GM23248 (cell line): ENCODE data around the gene IGF1R. TPM values are rescaled to one million over a fixed set of nuclear protein-coding genes. Genes with fewer than 3 reads are reported as not detected.

ENCODE experiments used
- DNase-seq: peaks from one replicate; pipeline ENCODE4 v3.0.0-alpha.2; 2015
- H2AFZ ChIP-seq: fragments of 200-600 bp; sonication (generic); 2 replicates; pipeline ENCODE4 v1.6.1; 2016; ENCODE audit warnings: antibody characterized with exemption
- H3F3A ChIP-seq: fragments of 200-600 bp; sonication (generic); 2 replicates; pipeline ENCODE4 v1.6.1; 2016; ENCODE audit warnings: mild to moderate bottlenecking, antibody characterized with exemption, mixed run types; ENCODE audit not compliant: insufficient read depth
- H3K27ac ChIP-seq: fragments of 200-600 bp; sonication (generic); 2 replicates; pipeline ENCODE4 v1.5.1; 2016; ENCODE audit warnings: mild to moderate bottlenecking
- H3K27me3 ChIP-seq: fragments of 200-600 bp; sonication (generic); replicated peaks from 2 replicates; pipeline ENCODE4 v1.6.1; 2016; ENCODE audit warnings: mild to moderate bottlenecking; ENCODE audit not compliant: insufficient read depth
- H3K36me3 ChIP-seq: fragments of 200-600 bp; sonication (generic); 2 replicates; pipeline ENCODE4 v1.6.1; 2016; ENCODE audit warnings: low read depth, mild to moderate bottlenecking
- H3K4me1 ChIP-seq: fragments of 200-600 bp; sonication (generic); 2 replicates; pipeline ENCODE4 v1.6.1; 2016; ENCODE audit warnings: mild to moderate bottlenecking; ENCODE audit not compliant: insufficient read depth
- H3K4me2 ChIP-seq: fragments of 200-600 bp; sonication (generic); one replicate; pipeline ENCODE4 v1.6.1; 2016; ENCODE audit warnings: mild to moderate bottlenecking; ENCODE audit not compliant: unreplicated experiment
- H3K4me3 ChIP-seq: fragments of 200-600 bp; sonication (generic); 2 replicates; pipeline ENCODE4 v1.5.1; 2016; ENCODE audit warnings: mild to moderate bottlenecking
- H3K79me2 ChIP-seq: fragments of 200-600 bp; sonication (generic); 2 replicates; pipeline ENCODE4 v1.6.1; 2016; ENCODE audit warnings: mild to moderate bottlenecking; ENCODE audit not compliant: insufficient read depth
- H3K9ac ChIP-seq: fragments of 200-600 bp; sonication (generic); 2 replicates; pipeline ENCODE4 v1.6.1; 2016; ENCODE audit warnings: mild to moderate bottlenecking
- H3K9me2 ChIP-seq: fragments of 200-600 bp; sonication (generic); 2 replicates; pipeline ENCODE4 v1.6.1; 2016; ENCODE audit warnings: mixed run types, mild to moderate bottlenecking, moderate library complexity; ENCODE audit not compliant: insufficient read depth
- H3K9me3 ChIP-seq: fragments of 200-600 bp; sonication (generic); one replicate; pipeline ENCODE4 v1.6.1; 2017; ENCODE audit warnings: low read depth
- H4K20me1 ChIP-seq: fragments of 200-600 bp; sonication (generic); 2 replicates; pipeline ENCODE4 v1.6.0; 2016; ENCODE audit not compliant: insufficient read depth
- EZH2 ChIP-seq: fragments of 200-600 bp; sonication (generic); IDR thresholded peaks from 2 replicates; pipeline ENCODE4 v1.6.1; 2018; ENCODE audit warnings: antibody characterized with exemption, mild to moderate bottlenecking; ENCODE audit not compliant: insufficient read depth, poor library complexity, severe bottlenecking
- EZH2phosphoT487 ChIP-seq: fragments of 200-600 bp; sonication (generic); IDR thresholded peaks from 2 replicates; pipeline ENCODE4 v1.6.1; 2018; ENCODE audit warnings: antibody characterized with exemption, moderate library complexity, mild to moderate bottlenecking, low read depth; ENCODE audit not compliant: insufficient read depth
- WGBS, 2 experiments: methylation state at CpG; one replicate each; pipeline ENCODE4 v1.1.6; 2015 to 2017; ENCODE audit warnings: low lambda C conversion rate in 2 of 2, low coverage in 1 of 2; ENCODE audit errors: missing lambda C conversion rate in 2 of 2; 5-methylcytosine and 5-hydroxymethylcytosine counted together
- in situ Hi-C: fragments of 300-500 bp; cut with MboI; formaldehyde crosslinking; loops from 2 replicates; pipeline ENCODE4 v1.15.0; 2020
- polyA plus RNA-seq: library from polyadenylated mRNA; unstranded; fragments of >200 nt; fragmentation: Nextera tagmentation; extraction: Ambion mirVana; gene quantifications from 2 replicates; pipeline ENCODE4 v1.2.1, GENCODE V29; 2016
- total RNA-seq: library from RNA; depleted of rRNA; stranded (reverse); fragments of >200 nt; shearing (Covaris generic); gene quantifications from 2 replicates; pipeline ENCODE4 v1.2.3, GENCODE V29; 2014

IGF1R gene
- total and polyA plus RNA-seq, 2 experiments from 2014 or later: 22.0 to 48.6 TPM

GRCh38 chr15:98946301-98947255, 298.2 kb downstream of the IGF1R start:
- Histone ChIP-seq H3K27ac (no peak overlapping the region), H2AFZ (no peak overlapping the region), H3K79me2 (no peaks in the 10 kb centered on the region), H3K4me2 (no peak overlapping the region), H3K36me3 (peaks cover 42% of the 10 kb centered on the region), H3K4me1 (peaks cover 8% of the 10 kb centered on the region; the same call in 1 of the 2 replicates), H3K9me3 (no peaks in the 10 kb centered on the region), H4K20me1 (no peaks in the 10 kb centered on the region), H3K4me3 (no peak overlapping the region), H3K9ac (no peak overlapping the region), H3F3A (peaks cover 16% of the 10 kb centered on the region; the same call in 1 of the 2 replicates), H3K27me3 (no peaks in the 10 kb centered on the region), H3K9me2 (no peaks in the 10 kb centered on the region)
- DNase-seq: peak; percentile 52
- 66 to 82% methylated on average over 13 to 15 of the region's 15 CpGs for WGBS, 2 experiments
- in situ Hi-C loops: no loop called here
- TF ChIP-seq EZH2 (no peak), EZH2phosphoT487 (no peak)

GRCh38 chr15:98948456-98948855, 300.1 kb downstream of the IGF1R start:
- peaks cover 41% of the 10 kb centered on the region for H3K36me3 ChIP-seq
- H3K27me3 ChIP-seq: no peaks in the 10 kb centered on the region
- H3K4me1 ChIP-seq: peaks cover 6% of the 10 kb centered on the region; the same call in 1 of the 2 replicates
- H3K9me3 ChIP-seq: no peaks in the 10 kb centered on the region
- WGBS, 2 experiments: 76 to 78% methylated on average over 13 of the region's 13 CpGs
- H3K9ac ChIP-seq: no peak overlapping the region
- H3K4me2 ChIP-seq: no peak overlapping the region
- no peak overlapping the region for H2AFZ ChIP-seq
- no peak for DNase-seq
- H3K4me3 ChIP-seq: no peak overlapping the region
- H4K20me1 ChIP-seq: no peaks in the 10 kb centered on the region
- no peaks in the 10 kb centered on the region for H3K9me2 ChIP-seq
- no peak overlapping the region for H3K27ac ChIP-seq
- TF ChIP-seq EZH2 (no peak), EZH2phosphoT487 (no peak)
- H3K79me2 ChIP-seq: no peaks in the 10 kb centered on the region
- H3F3A ChIP-seq: peaks cover 6% of the 10 kb centered on the region; the same call in 1 of the 2 replicates
- in situ Hi-C loops: no loop called here

- H3K9me2 ChIP-seq: no peaks in the 10 kb centered on the region
- peaks cover 3% of the 10 kb centered on the region; the same call in 1 of the 2 replicates for H3F3A ChIP-seq
- no peak for DNase-seq
- no peak overlapping the region for H3K4me3 ChIP-seq
- H3K27ac ChIP-seq: no peak overlapping the region
- no peaks in the 10 kb centered on the region for H4K20me1 ChIP-seq
- H3K9ac ChIP-seq: no peak overlapping the region
- in situ Hi-C loops: no loop called here
- H2AFZ ChIP-seq: no peak overlapping the region
- WGBS, 2 experiments: 87 to 89% methylated on average over 11 of the region's 11 CpGs
- no peaks in the 10 kb centered on the region for H3K9me3 ChIP-seq
- TF ChIP-seq EZH2 (no peak), EZH2phosphoT487 (no peak)
- no peak overlapping the region for H3K4me2 ChIP-seq
- 0 out of 2 replicates have a peak, but pooled peaks cover 1% of the 10 kb centered on the region for H3K4me1 ChIP-seq
- no peaks in the 10 kb centered on the region for H3K79me2 ChIP-seq
- no peaks in the 10 kb centered on the region for H3K27me3 ChIP-seq
- peaks cover 37% of the 10 kb centered on the region; the same call in 1 of the 2 replicates for H3K36me3 ChIP-seq
Observed at GRCh38 chr15:98948941-98949340, 300.6 kb downstream of the IGF1R start.

- in situ Hi-C loops: no loop called here
- H3K9ac ChIP-seq: no peak overlapping the region
- H4K20me1 ChIP-seq: no peaks in the 10 kb centered on the region
- WGBS, 2 experiments: 77% methylated on average over 6 of the region's 6 CpGs
- peaks cover 6% of the 10 kb centered on the region for H3K4me1 ChIP-seq
- TF ChIP-seq EZH2: no peak
- no peak for TF ChIP-seq EZH2phosphoT487
- H3K36me3 ChIP-seq: peaks cover 32% of the 10 kb centered on the region; the same call in 1 of the 2 replicates
- DNase-seq: no peak
- no peak overlapping the region for H3K4me3 ChIP-seq
- peaks cover 7% of the 10 kb centered on the region; the same call in 1 of the 2 replicates for H3F3A ChIP-seq
- no peak overlapping the region for H3K27ac ChIP-seq
- H3K9me2 ChIP-seq: no peaks in the 10 kb centered on the region
- H3K79me2 ChIP-seq: no peaks in the 10 kb centered on the region
- no peak overlapping the region for H2AFZ ChIP-seq
- H3K9me3 ChIP-seq: no peaks in the 10 kb centered on the region
- no peak overlapping the region for H3K4me2 ChIP-seq
- H3K27me3 ChIP-seq: no peaks in the 10 kb centered on the region
Observed at GRCh38 chr15:98949624-98950023, 301.3 kb downstream of the IGF1R start.
